OCI-LY1 (cell line): Measurements from ENCODE around the gene TANC1.

ENCODE experiments used
- EZH2 ChIP-seq: fragments of 200-600 bp; sonication (generic), shearing (Covaris generic); IDR thresholded peaks from 2 replicates; pipeline ENCODE4 v1.8.0; 2017; ENCODE audit warnings: borderline replicate concordance, mixed run types, mild to moderate bottlenecking, antibody characterized with exemption, low read length, moderate library complexity, mixed read lengths
- TF ChIP-seq, protein P1 (sequence below): fragments of 200-600 bp; sonication (generic), shearing (Covaris generic); IDR thresholded peaks from 2 replicates; pipeline ENCODE4 v1.5.1; 2017; ENCODE audit warnings: mild to moderate bottlenecking, antibody characterized with exemption, low read length, moderate library complexity, mixed read lengths

DNA sequence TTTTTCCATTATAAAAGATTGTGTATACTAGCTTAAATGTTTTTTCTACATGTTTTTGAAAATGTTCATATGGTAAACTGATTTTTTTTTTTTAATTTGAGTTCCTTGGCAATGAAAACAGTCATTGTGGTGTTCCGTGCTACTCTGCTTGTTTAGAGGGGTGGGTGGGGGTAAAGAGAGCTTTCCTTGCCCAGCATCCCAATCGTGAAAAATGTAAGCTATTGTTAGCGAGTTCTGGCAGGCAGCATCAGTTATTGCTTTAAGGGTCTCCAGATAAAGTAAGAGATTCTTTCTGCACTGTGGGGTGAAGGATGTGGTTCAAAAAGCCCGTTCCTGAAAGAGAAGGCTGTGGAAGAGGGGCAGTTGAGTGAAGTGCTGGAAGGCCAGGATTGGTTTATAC, 118.4 kb downstream of the TANC1 start:
- TF ChIP-seq, protein P1, sequence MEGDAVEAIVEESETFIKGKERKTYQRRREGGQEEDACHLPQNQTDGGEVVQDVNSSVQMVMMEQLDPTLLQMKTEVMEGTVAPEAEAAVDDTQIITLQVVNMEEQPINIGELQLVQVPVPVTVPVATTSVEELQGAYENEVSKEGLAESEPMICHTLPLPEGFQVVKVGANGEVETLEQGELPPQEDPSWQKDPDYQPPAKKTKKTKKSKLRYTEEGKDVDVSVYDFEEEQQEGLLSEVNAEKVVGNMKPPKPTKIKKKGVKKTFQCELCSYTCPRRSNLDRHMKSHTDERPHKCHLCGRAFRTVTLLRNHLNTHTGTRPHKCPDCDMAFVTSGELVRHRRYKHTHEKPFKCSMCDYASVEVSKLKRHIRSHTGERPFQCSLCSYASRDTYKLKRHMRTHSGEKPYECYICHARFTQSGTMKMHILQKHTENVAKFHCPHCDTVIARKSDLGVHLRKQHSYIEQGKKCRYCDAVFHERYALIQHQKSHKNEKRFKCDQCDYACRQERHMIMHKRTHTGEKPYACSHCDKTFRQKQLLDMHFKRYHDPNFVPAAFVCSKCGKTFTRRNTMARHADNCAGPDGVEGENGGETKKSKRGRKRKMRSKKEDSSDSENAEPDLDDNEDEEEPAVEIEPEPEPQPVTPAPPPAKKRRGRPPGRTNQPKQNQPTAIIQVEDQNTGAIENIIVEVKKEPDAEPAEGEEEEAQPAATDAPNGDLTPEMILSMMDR, result no peak
- no peak for TF ChIP-seq EZH2
